ENCODE data around the gene HBE1.
A peak's percentile ranks its signal among the peaks of the same experiment; 100 is the strongest.
"Not testable (repeated sequence)": the region's sequence is repeated elsewhere in the genome, so short reads cannot be mapped to it uniquely, and the experiment has no call there.

The HBE1 gene

DNA sequence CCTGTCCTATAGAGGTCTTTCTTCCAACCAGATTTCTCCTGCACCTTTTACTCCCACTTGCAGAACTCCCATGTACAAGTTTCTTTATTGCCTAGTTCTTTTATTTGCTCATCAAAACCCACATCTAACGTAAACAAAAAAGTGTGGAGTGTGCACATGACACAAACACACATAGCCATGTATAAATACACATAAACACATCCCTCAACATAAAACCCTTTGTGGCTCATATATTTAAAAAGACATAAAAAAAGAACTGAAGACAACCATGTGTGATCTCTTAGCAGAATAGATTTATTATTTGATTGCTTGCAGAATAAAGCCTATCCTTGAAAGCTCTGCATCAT, 16.9 kb downstream of the HBE1 start:
- DNase-seq (ENCODE audit: low spot score), result no peak

DNA sequence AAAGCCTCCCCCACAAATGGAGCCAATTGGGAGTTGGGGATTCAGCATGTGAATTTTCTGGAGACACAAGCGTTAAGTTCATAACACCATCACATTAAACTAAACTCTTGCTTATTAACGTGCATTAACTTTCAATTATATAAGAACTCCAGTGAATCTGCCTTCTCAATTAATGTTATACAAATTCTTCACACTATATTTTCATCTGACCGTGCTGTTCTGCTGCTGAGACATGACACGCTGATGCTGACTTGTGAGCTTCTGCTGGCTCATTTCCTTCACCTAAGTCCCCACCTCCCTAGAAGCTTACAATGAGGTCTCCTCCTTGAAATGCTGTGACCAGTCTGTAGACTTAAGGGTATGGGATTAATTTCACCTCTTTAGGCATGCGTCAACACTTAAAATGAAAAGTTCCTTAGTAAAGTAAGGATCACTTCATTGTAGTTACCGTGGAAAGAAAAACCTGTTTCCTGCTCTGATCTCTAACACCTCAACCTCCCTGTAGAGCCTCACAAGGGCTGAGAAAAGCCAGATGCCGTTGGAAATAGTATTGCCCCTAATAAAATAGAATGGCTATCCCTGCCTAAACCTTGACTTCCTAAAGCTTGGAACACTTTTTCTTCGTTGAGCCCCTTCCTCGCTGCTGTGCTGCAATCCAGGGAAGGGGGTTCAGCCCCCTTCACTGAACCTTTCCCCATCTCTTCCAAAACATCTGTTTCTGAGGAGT, 17.4 kb downstream of the HBE1 start:
- no peak for DNase-seq (ENCODE audit: low spot score)

DNA sequence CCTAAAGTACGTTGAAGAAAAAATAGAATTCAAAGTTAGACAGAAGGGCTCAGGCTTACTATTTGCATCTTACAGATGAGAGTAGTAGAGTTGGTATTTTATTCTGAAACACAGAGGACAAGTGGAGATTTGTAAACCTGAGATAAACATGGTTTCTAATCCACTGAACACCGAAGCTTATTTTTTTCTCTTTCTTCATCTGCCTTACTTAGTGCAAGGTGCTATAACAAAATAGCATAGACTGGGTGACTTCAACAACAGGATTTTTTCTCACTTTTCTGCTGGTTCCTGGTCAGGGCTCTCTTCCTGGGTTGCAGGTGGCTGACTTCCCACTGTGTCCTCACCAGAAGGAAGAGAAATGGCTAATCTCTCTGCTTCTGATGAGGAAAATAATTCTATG, 18.0 kb downstream of the HBE1 start:
- DNase-seq (ENCODE audit: low spot score), result no peak

DNA sequence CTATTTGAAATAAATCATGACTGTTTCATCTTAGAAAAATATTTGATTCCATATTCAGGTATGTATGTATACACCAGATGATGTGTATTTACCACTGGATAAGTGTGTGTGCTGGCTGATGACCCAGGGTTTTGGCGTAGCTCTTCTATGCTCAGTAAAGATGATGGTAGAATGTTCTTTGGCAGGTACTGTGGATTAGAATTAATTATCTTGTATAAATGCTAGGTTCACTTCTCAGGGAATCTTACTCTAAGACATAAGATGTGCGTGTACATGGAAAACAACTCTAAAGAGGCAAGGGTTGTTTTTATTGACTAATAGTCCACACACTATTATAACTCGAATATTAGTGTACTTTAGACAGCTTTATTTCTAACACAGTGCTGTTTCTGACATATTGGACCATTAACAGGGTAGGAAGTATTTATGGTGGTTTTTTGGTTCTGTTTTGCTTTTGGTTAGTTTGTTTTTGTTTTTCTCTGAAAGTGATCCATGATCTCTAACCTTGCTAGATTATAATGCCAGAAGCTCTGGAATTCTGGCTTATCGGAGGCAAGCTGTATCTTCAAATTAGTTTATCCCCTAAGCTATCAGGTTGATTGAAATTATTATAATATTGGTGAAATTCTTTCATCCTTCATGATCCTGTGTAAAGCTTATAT, 19.1 kb downstream of the HBE1 start:
- no peak for DNase-seq (ENCODE audit: low spot score)

DNA sequence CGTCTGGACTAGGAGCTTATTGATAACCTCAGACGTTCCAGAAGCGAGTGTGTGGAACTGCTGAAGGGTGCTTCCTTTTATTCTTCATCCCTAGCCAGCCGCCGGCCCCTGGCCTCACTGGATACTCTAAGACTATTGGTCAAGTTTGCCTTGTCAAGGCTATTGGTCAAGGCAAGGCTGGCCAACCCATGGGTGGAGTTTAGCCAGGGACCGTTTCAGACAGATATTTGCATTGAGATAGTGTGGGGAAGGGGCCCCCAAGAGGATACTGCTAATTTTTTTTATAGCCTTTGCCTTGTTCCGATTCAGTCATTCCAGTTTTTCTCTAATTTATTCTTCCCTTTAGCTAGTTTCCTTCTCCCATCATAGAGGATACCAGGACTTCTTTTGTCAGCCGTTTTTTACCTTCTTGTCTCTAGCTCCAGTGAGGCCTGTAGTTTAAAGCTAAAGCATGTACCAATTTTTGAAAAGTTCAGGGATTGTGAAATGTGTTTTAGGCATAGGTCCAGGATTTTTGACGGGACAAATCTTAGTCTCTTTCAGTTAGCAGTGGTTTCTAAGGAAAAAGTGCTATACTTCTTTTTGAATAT, 19.8 kb downstream of the HBE1 start, which contains the start of gene HBG1:
TSS of gene HBG1 (minus strand) at position 51 of the 590 bp plus-strand sequence. CDS start 53 bp downstream, outside the sequence.
- not testable (repeated sequence) for DNase-seq (ENCODE audit: low spot score)

DNA sequence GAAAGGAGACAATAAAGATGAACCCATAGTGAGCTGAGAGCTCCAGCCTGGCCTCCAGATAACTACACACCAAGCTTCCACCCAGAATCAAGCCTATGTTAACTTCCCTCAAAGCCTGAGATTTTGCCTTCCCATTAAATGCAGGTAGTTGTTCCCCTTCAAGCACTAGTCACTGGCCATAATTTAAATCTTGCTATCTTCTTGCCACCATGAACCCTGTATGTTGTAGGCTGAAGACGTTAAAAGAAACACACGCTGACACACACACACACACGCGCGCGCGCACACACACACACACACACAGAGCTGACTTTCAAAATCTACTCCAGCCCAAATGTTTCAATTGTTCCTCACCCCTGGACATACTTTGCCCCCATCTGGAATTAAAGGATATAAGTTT, 21.2 kb downstream of the HBE1 start:
- DNase-seq (ENCODE audit: low spot score), result not testable (repeated sequence)

DNA sequence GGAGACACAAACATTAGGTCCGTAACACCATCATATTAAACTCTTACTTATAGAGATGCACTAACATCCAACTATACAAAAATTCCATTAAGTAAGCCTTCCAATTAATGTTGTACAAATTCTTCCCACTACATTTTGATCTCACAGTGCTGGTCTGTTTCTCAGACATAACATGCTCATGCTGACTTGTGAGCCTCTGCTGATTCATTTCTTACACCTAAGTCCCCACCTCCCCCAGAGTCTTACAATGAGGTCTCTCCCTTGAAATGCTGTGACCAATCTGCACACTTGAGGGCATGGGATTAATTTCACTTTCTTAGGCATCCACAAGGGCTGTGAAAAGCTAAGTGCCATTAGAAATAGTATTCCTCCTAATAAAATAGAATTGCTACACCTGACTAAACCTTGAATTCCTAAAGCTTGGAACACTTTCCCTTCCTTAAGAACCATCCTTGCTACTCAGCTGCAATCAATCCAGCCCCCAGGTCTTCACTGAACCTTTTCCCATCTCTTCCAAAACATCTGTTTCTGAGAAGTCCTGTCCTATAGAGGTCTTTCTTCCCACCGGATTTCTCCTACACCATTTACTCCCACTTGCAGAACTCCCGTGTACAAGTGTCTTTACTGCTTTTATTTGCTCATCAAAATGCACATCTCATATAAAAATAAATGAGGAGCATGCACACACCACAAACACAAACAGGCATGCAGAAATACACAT, 22.1 kb downstream of the HBE1 start:
- DNase-seq (ENCODE audit: low spot score), result no peak

DNA sequence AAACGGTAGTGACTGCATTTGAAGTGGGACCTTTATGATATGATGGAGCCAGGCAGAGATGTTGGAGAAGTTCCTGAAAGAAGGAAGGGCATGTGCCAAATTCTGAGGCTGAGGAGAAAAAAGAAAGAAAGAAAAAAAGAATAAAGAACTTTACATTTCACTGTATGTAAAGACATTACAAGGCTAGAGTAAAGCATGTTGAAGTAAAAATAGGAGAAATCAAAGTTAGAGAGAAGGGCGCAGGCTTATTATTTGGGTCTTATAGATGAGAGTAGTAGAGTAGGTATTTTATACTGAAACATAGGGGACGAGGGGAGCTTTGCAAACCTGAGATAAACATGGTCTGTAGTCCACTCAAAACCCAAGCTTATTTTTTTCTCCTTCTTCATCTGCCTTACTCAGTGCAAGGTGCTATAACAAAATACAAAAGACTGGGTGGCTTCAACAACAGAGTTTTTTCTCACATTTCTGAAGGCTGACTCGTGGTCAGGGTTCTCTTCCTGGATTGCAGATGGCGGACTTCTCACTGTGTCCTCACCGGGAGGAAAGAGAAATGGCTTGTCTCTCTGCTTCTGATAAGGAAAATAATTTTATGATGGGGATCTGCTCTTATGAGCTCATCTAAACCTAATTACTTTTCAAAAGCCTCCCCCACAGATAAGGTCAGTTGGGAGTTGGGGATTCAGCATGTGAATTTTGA, 22.8 kb downstream of the HBE1 start:
- DNase-seq (ENCODE audit: low spot score), result no peak

DNA sequence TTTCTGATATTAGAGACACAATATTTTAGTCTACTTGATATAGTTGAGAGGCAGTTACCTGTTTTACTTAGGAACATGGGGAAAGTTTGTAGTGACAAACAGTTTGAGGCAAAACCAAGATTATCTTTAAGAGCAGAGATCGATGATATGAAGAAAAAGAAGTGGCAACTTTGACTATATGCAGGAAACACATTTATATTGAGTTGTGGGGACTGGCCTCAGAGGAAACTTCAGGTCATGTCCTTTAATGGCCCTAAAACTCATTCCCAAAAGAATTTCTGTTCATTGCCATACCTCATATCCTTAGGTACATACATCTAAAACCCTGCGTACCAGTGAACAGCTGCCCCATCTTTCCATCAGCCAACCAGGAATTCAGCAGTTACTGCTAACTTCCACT, 24.6 kb downstream of the HBE1 start:
- no peak for DNase-seq (ENCODE audit: low spot score)

DNA sequence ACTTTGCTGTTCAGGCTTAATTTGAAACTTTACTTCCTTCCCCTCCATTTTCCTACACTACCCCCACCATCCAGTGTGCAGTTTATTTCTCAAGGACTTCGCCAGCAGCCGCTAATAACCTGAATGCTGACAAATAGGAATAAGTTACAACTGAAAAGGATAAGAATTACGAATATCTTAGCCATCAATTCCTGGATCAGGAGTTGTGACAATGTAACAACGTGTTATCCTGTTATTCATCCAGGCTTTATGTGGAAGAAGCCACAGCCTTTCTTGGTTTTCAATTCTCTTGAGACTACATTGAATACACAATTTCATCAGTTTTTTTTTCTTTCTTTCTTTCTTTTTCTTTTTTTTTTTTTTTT, 25.9 kb downstream of the HBE1 start:
- no peak for DNase-seq (ENCODE audit: low spot score)

DNA sequence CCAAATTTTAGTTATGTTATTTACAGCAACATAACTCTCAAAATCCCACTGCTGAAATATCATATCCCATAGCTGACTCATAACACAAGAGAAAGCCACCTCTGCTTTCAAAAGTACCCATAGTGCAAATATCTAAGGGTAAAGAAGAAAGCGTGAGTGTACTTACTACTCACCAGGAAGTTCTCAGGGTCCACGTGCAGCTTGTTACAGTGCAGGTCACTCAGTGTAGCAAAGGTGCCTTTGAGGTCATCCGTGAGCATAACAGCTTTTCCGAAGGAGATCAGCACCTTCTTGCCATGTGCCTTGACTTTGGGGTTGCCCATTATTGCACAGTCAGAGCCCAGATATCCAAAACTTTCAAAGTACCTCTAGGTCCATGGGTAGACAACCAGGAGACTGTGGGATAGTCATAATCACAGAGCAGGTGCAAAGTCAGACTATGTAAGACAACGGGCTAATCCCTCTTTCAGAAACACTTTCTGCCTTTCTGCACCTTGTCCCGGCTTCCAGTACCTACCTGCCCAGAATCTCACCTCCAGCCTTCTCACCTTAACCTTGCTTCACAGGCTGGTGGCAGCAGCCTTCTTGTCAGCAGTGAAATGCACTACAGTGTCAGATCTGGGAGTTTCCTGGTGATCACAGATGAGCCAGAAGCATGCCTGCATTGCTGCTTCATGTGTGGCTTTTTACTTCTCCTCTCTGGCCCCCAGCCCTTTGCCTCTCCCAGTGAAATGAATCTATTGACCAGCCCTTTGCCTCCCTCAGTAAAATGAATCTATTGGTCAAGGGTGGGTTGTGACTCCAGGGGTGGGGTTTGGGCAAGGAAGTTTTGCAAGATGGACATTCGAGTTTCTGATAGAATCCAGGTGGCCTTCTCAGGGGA, 26.6 kb downstream of the HBE1 start:
- no peak for DNase-seq (ENCODE audit: low spot score)

DNA sequence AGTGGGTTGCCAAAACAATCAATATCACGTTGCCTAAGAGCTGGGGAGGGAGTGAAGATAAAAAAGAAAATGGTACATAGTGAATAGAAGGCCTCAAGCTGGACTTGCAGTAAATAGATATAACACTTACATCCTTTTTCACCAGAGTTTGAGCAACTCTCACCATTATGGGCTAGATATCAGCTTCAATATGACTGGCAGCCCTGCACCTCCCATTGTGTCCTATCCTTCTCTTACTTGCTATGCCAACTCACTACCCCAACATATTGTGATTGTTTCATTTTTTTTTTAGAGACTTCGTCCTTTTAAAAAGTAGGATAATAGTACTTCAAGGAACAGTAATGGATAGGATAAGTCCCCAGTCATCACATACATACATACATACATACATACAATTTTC, 27.5 kb downstream of the HBE1 start:
- no peak for DNase-seq (ENCODE audit: low spot score)

DNA sequence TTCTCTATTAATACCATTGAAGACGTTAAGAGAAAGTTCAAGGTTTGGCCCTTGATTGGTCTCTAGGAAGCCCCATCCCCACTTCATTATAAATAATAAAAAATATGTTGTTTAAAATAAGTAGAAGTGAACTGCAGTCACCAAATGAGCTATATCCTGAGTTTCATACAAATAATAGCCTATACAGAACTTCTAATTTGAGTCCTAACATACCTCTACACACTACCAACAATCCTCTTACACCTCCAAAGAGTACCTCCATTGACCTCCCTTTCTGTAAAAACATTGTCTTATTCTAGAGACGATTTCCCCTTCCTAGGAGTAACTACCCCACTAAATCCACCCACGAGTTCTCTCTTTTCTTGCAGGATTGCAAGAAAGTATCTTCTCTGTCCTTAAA, 28.3 kb downstream of the HBE1 start:
- no peak for DNase-seq (ENCODE audit: low spot score)

DNA sequence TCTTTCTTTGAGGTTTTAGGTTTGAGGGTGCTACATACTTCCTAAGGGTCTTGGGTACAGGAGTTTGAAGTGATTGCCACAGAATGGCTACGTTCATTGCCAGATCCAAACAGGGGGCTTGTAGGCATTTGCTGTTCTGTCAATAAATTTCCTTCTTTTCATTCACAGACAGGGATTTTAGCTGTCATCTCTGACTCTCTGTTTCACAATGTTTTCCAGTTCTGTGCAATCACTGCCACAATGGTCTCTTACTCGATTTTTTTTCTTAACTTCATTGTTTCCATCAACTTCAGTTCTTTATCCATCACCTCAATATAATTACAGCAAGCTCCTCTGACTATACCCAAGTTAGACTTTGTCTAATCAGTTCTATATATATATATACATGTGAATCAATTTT, 29.3 kb downstream of the HBE1 start:
- DNase-seq (ENCODE audit: low spot score), result no peak

DNA sequence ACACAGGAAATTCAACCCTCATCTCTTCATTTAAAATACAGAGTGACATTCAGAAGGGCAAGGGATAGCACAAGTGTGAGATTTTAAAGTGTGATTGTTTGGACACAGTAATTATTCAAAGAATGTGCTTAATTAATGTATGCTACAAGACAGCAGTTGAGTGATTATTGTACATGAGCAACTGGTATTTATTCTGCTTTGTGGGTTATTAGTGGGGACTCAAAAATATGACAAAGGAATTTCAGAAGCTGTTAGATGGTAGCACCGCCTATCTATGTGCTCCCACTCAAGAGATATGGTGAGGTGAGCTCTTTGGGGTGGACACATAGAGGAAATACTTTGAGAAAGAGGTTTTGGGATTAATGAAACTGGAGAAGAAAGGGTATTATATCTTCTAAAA, 29.7 kb downstream of the HBE1 start:
- DNase-seq (ENCODE audit: low spot score), result no peak

DNA sequence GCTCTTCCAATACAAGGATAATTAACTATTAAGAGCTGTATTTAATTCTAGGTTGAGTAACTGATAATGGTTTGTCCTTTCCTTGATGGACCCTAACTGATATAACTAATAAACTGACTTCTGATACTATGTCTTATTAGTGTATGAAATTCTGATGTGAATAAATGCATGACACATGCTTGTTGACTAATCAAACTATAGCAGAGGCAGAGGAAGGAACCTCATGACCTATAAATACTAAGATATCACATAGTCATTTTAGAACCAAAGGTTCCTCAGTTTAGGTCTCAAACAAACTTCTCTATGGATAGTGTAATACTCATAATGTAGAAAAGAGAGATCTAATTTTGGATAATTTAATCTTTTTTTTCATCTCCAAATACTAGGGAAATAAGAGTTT, 30.7 kb downstream of the HBE1 start:
- no peak for DNase-seq (ENCODE audit: low spot score)

DNA sequence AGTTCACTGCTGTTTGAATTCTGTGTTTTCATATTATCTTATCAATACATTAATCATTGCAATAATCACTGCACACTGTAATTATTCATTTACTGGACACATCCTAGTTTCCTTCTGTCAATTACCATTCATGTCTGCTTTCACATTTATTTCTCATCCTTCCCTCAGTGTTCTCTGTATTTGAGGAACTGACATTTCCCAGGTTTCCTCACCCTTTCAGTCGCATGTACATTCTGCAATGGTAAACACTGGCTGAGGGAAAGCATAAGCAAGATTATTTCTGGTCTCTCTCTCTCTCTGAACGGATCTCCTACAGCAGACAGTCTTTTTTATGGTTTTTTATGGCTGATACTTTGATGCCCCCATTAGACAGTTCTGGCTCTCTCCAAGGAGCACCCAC, 31.3 kb downstream of the HBE1 start:
- no peak for DNase-seq (ENCODE audit: low spot score)

DNA sequence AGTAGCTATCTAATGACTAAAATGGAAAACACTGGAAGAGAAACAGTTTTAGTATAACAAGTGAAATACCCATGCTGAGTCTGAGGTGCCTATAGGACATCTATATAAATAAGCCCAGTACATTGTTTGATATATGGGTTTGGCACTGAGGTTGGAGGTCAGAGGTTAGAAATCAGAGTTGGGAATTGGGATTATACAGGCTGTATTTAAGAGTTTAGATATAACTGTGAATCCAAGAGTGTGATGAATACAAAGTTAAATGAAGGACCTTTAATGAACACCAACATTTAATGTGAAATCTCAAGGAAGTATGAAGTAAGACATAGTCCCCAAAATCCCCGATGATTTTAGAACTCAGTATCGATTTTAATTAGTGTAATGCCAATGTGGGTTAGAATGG, 32.3 kb downstream of the HBE1 start:
- DNase-seq (ENCODE audit: low spot score), result no peak

DNA sequence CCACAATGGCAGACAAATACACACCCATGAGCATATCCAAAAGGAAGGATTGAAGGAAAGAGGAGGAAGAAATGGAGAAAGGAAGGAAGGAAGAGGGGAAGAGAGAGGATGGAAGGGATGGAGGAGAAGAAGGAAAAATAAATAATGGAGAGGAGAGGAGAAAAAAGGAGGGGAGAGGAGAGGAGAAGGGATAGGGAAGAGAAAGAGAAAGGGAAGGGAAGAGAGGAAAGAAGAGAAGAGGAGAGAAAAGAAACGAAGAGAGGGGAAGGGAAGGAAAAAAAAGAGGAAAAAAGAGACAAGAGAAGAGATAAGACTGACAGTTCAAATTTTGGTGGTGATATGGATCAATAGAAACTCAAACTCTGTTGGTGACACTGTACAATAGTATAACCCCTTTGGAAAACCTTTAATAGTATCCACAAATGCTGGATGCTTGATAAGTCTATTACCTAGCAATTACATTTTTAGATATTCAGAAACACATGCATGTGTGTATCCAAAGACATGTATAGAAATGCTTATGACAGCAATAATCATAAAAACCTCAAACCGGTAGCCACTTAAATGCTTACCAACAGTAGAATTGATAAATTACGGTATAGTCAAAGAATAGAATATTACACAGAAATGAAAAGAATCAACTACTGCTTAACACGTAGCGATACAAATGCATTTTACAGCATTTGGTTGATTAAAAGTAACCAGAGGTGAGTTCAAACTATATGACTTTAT, 34.2 kb downstream of the HBE1 start:
- DNase-seq (ENCODE audit: low spot score), result no peak

DNA sequence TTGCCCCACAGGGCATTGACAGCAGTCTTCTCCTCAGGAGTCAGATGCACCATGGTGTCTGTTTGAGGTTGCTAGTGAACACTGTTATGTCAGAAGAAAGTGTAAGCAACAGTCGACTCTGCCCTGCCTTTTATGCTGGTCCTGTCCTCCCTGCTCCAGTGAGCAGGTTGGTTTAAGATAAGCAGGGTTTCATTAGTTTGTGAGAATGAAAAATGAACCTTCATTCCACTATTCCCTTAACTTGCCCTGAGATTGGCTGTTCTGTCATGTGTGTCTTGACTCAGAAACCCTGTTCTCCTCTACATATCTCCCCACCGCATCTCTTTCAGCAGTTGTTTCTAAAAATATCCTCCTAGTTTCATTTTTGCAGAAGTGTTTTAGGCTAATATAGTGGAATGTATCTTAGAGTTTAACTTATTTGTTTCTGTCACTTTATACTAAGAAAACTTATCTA, 35.3 kb downstream of the HBE1 start, which contains the start of gene HBD:
TSS of gene HBD (minus strand) at position 103 of the 454 bp plus-strand sequence. CDS start at position 53, 50 bp downstream.
- peak; percentile 21 for DNase-seq (ENCODE audit: low spot score)
